Fibroblast of the aortic adventitia (primary cell): ENCODE results near the gene GDF10. TPM values are rescaled to one million over a fixed set of nuclear protein-coding genes. Genes with fewer than 3 reads are reported as not detected.

Experiments used
- DNase-seq: peaks from one replicate; pipeline ENCODE4 v3.0.0-alpha.2; 2010; ENCODE audit warnings: low read depth
- H3K4me3 ChIP-seq: 2 replicates; pipeline ENCODE4 v1.5.1; 2011; ENCODE audit warnings: low read depth, mild to moderate bottlenecking, control low read depth, low read length, moderate library complexity
- total RNA-seq: library from RNA; depleted of rRNA; stranded (reverse); fragments of >200 nt; gene quantifications from 2 replicates; pipeline ENCODE4 v1.2.3, GENCODE V29; 2012; ENCODE audit warnings: low replicate concordance
- TF ChIP-seq, protein P1 (sequence below): IDR thresholded peaks from 2 replicates; pipeline ENCODE4 v1.5.1; 2011; ENCODE audit warnings: mild to moderate bottlenecking, low read length, control low read depth, inconsistent platforms; ENCODE audit not compliant: insufficient read depth

GDF10 gene
- total RNA-seq, 1 donor, result 11.1 TPM

DNA sequence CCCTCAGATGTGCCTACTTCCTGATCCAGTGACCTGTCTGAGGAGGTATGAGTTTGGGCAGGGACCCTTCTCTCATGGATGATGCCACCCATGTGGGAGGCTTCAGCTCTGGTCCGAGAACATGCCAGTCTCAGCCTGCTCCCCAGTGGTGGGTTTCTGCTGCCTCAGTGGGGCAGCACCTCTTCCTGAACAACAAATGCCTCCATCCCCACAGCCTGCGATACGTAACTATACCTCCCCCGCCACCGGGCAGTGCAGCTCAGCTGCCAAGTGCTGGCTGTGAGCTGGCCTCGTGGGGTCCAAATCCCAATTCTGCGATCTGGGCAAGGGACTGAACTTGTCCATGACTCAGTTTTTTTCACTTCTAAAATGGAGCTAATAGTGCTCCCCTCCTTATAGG lies 3.1 kb downstream of the GDF10 start:
- TF ChIP-seq, protein P1, sequence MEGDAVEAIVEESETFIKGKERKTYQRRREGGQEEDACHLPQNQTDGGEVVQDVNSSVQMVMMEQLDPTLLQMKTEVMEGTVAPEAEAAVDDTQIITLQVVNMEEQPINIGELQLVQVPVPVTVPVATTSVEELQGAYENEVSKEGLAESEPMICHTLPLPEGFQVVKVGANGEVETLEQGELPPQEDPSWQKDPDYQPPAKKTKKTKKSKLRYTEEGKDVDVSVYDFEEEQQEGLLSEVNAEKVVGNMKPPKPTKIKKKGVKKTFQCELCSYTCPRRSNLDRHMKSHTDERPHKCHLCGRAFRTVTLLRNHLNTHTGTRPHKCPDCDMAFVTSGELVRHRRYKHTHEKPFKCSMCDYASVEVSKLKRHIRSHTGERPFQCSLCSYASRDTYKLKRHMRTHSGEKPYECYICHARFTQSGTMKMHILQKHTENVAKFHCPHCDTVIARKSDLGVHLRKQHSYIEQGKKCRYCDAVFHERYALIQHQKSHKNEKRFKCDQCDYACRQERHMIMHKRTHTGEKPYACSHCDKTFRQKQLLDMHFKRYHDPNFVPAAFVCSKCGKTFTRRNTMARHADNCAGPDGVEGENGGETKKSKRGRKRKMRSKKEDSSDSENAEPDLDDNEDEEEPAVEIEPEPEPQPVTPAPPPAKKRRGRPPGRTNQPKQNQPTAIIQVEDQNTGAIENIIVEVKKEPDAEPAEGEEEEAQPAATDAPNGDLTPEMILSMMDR, result no peak
- H3K4me3 ChIP-seq, result no peak overlapping the region

DNA sequence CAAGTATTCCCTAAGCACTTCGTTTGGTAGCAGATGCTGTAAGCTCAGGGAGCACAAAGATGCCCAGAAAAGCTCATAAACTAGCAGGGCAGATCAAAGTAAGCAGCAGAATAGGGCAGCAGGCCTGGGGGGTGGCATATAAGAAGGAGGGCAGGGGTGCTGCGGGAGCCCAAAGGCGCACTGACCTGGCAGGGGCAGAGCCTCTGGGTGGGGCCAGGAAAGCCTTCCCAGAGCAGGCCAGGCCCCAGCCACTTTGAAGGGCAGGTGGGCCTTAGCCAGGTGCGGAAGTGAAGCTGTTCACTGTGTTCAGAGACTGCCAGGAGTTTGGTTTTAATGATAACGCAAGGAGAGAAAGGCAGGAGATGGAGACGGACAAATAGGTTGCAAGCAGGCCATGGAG lies 3.9 kb downstream of the GDF10 start:
- TF ChIP-seq, protein P1, result no peak

More for the DNA sequence above, 3.1 kb downstream of the GDF10 start:
- no peak for DNase-seq

DNA sequence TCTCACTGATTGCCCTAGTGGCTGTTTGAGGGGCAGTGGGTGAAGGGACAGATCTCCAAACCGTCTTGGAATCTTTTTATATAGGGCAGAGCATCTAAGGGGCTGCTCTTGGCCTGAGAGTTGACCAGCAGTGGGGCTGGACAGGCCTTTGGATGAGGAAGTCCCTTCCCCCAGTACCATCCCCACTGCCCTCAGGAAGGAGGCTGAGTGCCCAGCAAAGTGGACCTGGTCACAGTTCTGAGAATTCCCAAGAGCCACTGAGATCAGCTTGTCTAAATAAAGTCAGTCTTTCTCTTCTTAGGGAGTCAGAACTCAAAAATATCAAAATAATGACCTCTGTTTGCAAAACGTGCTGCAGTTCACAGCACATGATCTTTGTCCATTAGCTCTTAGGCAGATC lies 5.6 kb downstream of the GDF10 start:
- TF ChIP-seq, protein P1, result no peak
- no peak overlapping the region for H3K4me3 ChIP-seq
- DNase-seq, result no peak

More for the DNA sequence above, 3.9 kb downstream of the GDF10 start:
- DNase-seq, result no peak
- H3K4me3 ChIP-seq, result no peak overlapping the region

DNA sequence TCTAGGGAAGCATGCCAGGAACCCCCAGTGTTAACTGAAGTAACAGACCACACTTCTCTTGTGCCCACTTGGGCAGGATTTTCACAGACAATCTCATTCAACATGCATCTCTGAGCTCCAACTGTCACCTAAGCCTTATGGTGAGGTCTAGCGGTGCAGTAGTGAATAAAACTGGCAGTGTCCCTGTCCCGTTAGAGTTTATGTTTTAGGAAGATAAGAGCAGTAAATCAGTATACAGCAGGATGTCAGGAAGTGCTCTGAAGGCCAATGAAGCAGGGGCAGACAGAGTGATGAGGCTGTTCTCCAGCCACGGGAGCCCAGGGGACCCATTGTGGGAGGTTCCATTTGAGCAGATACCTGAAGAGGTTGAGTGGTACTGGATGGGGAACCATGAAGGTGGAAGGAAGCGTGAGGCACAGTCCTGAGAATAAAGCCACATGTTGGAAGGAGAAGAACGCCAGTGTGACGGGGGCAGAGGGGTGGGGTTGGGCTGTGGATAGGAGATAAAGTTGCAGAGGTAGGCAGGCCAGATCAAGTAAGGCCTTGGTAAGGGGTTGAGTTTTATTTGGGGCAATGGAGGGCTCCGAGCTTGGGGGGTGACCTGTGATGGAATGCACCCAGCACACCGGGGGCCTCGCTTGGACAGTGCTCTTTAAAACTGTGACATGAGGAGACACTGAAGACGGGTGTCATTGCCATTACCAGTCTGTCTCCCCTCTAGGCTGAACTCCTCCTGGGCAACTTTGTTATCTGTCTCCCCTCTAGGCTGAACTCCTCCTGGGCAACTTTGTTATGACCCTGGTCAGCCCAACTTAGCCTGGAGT lies 6.6 kb downstream of the GDF10 start:
- no peak overlapping the region for H3K4me3 ChIP-seq
- TF ChIP-seq, protein P1, result no peak
- no peak for DNase-seq

DNA sequence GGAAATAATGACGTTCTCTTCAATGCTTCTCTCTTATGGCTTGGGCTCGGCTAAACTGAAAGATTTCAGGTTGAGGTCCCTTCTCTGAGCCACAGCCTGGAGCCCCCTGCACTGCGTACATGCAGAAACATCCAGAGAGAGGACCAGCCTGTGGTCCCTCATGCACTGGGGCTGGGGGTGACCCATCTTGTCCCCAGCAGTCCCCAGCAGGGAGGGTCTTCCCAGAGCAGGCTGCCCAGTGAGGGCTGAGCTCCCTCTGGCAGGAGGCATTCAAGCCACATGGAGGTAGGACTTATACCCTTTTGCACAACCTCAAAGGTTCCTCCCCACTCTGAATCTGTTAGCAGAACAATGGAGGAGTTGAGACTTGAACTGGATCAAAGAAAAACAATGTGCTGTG lies 7.4 kb downstream of the GDF10 start:
- TF ChIP-seq, protein P1, result no peak
- no peak overlapping the region for H3K4me3 ChIP-seq
- no peak for DNase-seq

DNA sequence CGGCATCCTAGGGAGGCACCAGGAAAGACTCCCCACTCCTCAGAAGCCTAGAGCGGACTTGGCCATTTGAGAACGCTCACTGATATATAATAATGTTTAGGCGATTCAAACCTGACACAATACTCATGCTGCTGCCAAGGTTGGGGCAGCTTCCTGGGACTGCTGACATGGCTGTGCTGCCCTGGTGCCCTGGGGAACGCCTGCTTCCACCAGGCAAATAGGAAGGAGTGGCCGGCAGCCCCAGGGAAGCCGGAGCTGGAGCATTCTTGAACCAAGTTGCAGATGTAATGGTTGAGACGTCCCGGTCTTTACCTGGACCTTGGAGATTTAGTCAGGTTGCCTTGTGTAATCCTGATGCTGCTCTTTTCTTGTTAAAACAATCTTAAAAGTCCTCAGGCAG lies 8.8 kb downstream of the GDF10 start:
- TF ChIP-seq, protein P1, result no peak
- DNase-seq, result no peak
- H3K4me3 ChIP-seq, result no peak overlapping the region
